ENCODE results near the gene NAALADL2.

DNA sequence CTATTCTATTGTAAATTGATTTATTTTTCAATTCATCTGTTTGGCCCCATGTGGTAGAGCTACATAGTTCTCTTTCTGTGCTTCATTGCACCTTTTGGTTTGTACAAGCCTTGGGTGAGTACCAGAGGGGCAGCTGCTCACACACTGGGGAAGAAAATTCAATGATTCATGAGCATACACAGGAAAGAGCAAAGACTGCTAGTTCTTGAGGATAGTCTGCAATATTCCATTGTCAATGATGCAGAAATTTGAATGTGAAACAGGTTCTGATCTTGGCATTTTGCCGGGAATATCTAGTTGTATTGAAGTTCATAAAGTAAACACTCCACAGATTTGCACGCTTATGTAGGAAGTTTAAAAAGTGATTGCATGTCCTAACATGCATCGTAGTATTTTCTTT, 304.6 kb downstream of the NAALADL2 start:
- TF ChIP-seq POLR2A (IDR thresholded peaks at IDR 0.05) = no peak
- TF ChIP-seq, protein P1, sequence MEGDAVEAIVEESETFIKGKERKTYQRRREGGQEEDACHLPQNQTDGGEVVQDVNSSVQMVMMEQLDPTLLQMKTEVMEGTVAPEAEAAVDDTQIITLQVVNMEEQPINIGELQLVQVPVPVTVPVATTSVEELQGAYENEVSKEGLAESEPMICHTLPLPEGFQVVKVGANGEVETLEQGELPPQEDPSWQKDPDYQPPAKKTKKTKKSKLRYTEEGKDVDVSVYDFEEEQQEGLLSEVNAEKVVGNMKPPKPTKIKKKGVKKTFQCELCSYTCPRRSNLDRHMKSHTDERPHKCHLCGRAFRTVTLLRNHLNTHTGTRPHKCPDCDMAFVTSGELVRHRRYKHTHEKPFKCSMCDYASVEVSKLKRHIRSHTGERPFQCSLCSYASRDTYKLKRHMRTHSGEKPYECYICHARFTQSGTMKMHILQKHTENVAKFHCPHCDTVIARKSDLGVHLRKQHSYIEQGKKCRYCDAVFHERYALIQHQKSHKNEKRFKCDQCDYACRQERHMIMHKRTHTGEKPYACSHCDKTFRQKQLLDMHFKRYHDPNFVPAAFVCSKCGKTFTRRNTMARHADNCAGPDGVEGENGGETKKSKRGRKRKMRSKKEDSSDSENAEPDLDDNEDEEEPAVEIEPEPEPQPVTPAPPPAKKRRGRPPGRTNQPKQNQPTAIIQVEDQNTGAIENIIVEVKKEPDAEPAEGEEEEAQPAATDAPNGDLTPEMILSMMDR (IDR thresholded peaks at IDR 0.05 in 4 of 5, conservative IDR thresholded peaks at IDR 0.05 in 1 of 5) = no peak

Measured in gastrocnemius medialis (tissue), 4 donors.